ENCODE results near the gene GSS.

- TF ChIP-seq CTCF (IDR thresholded peaks at IDR 0.05; ENCODE audit: insufficient read depth, low read length) (no peak), REST (IDR thresholded peaks at IDR 0.05; ENCODE audit: insufficient replicate concordance, low read depth) (no peak)
Observed at GRCh38 chr20:35000311-35000921, 44.8 kb upstream of the GSS start.
